RCC 7860 (cell line): Measurements from ENCODE around the gene PNLIPRP2.

Experiments used
- DNase-seq: peaks from one replicate; pipeline ENCODE4 v3.0.0-alpha.2; 2015; ENCODE audit warnings: low spot score
- FAIRE-seq: peaks from 2 replicates; lab custom pipeline; 2012; peaks lifted over from hg19 to GRCh38; lab: Jason Lieb, UNC

The PNLIPRP2 gene

DNA sequence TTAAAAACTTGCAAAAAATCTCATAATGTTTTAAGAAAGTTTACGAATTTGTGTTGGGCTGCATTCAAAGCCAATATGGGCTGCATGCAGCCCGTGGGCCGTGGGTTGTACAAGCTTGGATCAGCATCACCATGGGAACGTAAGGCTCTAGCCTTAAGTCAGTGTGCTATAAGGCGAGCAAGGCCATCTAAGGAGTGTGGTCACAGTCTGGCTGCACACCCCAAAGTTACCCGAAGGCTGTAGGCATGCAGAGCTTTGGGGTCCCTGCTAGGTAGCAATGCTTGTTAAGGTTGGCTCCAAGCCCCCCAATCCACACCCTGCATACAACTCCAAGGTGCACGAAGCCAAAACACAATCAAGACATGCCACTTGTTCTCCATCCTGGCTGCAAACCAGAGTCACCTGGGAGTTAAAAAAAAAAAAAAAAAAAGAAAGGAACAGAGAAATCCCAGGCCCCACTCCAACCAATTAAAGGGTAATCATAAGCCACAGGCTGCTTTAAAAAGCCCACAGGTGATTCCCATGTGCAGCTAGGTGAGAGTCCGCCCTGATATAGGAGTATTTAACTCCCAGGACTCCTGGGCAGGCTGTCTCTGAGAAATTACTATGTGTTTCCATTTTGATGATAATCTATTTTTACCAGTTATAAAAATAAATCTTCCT, 8.5 kb upstream of the PNLIPRP2 start:
- DNase-seq (no peak), FAIRE-seq (no peak)

DNA sequence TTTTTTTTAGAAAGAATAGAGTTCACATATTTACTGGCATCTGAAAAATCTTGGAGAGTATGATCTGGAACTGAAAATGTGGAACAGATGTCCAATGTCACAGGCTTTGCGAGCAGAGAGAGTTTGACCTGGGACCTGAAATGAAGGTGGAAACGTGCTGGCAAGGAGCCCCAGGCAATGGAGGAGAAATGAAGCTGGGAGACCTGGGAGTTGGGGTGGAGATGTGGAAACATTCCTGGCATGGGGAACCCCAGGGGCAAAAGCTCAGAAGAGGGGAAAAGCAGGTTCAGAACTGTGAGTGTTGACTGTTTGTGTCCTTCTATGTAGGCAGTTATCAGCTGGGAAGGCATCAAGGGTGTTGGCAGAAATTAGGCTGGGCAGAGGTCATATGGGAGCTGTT, 7.3 kb upstream of the PNLIPRP2 start:
- FAIRE-seq (no peak), DNase-seq (no peak)

DNA sequence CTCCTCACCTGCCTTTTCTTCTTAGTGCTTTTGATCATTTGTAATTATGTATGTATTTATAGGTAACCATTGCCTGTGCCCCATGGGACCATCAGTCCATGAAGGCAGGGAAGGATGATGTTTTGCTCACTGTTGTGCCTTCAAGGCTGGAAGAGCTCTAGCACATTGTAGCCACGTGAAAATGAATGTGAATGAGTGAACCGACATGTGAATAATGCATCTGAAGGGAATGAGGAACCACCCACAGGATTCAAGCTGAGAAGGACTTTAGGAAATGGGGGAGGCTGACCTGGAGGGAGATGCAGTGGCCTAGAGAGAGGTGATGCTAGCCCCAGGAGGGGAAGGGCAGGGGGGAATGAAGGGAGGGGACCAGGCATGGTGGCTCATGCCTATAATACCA, 6.0 kb upstream of the PNLIPRP2 start:
- no peak for DNase-seq
- FAIRE-seq, result no peak

DNA sequence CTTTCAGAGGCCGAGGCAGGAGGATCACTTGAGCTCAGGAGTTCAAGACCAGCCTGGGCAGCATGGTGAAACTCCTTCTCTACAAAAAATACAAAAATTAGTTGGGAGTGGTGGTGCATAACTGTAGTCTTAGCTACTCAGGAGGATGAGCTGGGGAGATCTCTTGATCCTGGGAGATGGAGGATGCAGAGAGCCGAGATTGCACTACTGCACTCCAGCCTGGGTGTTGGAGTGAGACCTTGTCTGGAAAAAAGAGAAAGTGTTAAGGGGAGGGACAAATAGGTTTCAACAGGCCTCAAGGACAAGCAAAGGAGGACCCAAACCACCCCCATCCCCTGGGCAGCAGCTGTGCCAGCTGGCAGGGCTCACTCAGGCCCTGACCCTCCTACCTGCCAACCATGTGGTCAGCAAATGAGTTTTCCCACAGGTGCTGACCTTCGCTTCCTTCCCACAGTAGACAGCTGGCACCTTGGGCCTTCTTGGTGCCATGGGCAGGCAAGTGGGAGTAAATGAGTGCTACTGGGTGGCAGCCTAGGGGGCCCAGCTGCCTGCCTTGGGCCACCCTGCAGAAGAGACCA, 5.5 kb upstream of the PNLIPRP2 start:
- FAIRE-seq (no peak), DNase-seq (no peak)

DNA sequence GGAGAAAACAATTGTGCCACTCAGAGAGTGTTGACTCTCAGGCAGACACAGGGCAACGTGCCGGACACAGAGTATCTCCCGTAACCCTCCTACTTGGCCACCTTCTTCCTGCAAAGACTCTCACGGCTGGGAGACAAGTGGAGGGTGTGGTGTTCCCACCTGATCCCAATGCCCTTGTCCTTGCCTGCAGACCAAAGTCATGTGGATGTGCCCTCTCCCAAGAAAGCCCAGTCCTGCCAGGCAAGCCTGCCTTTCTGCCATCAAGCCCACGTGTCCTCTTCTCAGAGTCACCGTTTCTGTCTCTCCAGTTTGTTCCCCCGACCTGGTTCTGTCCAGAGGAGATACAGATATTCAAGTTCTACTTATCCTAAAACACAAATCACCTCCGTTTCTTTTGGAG, 723 bp downstream of the PNLIPRP2 start:
- FAIRE-seq (no peak), DNase-seq (no peak)

DNA sequence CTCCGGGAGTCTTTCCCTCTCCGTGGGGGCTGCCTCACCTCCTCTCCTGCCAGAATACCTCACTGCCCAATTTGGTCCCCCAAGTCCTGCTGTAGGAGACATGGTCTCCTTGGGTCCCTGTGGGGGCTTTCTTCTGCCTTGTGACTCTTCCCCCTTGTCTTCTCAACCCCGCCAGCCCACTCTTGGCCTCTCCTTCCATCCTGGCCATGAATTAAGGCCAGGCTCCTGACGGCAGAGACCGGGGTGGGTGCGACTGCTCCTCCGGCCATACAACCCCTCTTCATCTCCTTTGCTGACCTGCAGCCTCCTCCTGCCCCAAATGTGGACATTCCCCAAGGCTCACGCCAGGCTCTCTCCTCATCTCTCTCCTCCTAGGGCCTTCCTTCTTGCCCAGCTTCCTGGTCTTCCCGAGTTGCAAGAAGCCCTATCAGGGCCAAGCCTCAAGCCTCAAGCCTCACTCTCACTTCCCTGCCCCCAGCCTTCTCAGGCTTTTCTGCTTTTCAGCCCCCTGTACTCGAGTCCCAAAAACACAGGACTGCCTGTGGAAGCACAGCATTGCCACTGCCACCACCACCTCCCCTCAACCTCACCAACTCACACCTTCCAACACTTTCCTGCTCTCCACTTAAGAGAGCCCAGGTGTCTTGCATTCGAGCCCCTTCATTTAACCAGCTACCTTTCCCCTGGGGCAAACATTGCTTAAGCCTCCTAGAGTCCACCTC, 1.3 kb downstream of the PNLIPRP2 start:
- no peak for FAIRE-seq
- no peak for DNase-seq

DNA sequence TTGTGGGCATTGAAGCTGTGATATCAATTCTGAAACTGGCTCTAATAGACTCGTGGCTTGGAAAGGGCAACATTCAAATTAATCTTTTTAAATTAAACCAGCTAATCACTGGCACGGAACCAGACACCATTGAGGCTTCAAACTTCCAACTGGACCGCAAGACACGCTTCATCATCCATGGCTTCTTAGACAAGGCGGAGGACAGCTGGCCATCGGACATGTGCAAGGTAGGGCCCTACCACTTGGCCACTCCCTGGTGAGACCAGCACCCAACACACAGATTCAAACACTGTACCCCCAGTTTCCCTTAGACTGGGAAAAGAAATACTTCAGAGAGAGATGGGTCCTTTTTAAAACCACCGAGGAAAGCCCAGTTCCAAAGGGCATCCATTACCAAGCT, 5.1 kb downstream of the PNLIPRP2 start:
- FAIRE-seq, result no peak
- no peak for DNase-seq

DNA sequence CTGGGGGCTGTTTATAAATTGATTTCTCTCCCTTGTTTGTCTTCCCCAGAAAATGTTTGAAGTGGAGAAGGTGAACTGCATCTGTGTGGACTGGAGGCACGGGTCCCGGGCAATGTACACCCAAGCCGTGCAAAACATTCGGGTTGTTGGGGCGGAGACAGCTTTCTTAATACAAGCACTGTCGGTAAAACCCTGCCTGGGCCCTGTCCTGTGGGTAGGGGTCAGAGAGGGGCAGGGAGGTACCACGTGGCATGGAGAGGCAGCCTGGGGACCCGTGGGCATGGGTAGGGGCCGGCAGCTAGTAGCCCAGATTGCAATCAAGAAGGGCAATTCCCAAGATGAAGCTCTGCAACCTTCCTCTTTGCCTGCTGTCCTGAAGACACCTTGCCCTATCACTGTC, 6.1 kb downstream of the PNLIPRP2 start:
- FAIRE-seq (no peak), DNase-seq (no peak)

DNA sequence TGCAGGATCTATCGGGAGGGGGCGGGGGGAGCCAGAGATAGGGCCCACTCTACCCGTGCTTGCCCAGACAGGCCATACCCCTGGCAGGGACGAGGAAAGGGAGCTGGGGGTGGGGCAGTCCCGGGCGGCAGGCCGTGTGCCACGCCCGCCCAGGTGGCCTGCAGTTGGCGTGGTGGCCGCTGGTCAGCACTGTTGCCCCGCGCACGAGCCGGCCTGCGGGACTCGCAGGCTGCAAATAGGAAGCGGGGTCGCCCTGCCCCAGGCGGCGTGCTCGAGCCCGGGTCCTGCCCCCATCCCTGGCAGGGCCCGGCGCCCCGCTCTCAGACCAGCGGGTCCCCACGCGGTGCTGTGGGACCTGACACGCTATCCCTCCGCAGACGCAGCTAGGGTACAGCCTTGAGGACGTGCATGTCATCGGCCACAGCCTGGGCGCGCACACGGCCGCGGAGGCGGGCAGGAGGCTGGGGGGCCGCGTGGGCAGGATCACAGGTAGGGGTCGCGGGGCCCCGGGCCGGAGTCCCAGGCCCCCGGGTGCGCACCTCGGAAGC, 6.7 kb downstream of the PNLIPRP2 start:
- DNase-seq, result peak; percentile 34
- FAIRE-seq, result no peak

DNA sequence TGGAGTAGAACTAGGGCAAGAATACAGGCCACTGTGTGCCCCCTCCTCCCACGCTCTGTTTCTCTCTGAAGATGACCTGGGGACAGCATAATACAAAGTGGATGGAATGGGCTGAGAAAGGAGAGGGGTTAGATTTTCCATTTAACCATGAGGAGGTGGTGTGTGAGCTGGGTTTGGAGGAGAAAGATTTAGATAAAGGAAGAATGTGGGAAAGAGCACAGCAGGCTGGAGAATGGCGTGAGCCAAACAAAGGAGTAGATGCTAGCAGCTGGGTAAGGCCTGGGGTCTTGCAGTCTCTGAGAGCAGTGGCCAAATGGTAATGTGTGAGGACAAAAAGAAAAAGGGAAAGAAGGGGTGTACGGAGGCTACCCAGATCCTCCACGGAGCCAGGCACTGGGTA, 8.6 kb downstream of the PNLIPRP2 start:
- FAIRE-seq (no peak), DNase-seq (no peak)

DNA sequence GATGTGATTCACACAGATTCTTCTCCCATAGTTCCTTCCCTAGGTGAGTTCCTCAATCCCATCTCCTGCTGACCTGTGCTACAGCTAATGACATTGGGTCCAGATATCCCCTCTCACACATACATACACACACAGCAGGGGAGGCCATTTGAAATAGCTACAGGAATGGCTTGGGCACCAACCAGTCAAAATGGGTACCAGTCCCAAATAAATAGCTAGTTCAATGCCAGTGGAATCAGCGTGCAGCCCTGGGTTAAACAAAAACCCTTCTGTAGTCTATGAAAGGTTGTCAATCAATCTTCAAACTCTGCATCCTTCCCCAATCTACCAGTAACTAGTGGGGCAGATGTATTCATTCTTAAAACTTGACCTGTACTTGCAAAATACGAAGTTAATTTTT, 9.3 kb downstream of the PNLIPRP2 start:
- DNase-seq (no peak), FAIRE-seq (no peak)

DNA sequence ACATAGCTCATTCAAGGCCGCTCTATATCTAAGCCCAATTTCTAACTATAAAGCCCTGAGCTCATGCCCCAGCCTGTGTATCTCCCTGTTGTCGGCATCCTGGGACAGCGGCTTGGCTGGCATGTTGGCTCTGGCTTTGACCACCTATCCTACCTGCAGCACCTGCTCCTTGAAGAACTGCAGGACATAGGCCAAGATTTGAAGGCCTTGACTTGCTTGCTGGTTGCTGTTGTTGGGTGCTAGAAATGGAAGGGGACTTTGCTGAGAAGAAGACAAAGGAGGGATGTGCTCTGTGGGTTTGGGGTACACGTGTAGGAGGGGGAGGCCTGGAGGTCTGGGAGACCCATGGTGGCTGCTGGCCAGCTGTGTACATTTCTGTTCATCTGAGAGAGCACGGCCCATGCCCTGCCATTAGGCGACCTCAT, 11.1 kb downstream of the PNLIPRP2 start:
- FAIRE-seq (no peak), DNase-seq (no peak)

DNA sequence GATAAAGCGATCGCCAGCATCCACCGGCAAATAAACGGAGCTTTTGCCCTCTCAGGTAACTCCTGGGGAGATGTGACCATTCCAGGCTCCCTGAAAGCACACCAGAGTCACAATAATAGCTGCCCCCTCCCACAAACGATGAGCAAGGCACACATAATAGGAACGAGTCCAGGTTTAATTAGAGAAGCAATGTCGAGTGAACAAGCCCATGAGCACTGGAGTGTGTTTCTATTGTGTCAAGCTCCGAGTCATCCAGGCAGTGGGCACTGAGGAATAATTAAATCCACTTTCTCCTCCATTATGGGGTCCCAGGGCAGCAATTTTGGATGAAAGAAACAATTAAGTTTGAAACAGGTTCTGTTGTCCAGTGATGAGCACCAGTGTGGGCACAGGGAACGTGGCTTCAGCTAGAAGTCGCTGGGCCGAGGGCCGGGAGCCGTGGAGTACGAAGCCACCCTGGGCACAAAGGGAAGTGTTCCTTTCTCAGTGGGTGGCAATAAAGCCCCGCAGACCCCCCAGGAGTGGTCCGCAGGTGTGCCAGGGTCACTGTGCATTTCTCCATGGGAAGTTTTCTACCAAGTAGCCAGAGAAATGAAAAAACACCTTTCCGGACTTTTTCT, 12.0 kb downstream of the PNLIPRP2 start:
- FAIRE-seq, result no peak
- DNase-seq, result no peak

DNA sequence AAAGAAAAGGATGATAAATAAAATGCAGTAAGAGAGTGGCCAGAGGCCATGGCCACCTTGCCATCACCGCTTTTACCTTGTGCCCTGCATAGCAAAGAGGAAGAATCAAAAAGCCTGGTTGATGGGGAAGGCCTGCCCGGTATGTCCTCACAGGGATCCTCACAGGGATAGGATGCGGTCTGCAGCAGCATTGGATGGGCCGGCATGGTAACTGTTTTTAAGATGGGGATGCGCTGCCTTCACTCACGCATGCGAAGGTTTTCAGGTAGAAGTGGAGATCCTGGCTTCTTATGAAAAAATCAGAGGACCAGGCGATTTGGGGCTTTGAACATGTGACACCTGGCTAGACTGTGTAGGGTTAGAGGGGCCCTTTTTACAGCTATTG, 12.5 kb downstream of the PNLIPRP2 start:
- no peak for DNase-seq
- FAIRE-seq, result no peak

DNA sequence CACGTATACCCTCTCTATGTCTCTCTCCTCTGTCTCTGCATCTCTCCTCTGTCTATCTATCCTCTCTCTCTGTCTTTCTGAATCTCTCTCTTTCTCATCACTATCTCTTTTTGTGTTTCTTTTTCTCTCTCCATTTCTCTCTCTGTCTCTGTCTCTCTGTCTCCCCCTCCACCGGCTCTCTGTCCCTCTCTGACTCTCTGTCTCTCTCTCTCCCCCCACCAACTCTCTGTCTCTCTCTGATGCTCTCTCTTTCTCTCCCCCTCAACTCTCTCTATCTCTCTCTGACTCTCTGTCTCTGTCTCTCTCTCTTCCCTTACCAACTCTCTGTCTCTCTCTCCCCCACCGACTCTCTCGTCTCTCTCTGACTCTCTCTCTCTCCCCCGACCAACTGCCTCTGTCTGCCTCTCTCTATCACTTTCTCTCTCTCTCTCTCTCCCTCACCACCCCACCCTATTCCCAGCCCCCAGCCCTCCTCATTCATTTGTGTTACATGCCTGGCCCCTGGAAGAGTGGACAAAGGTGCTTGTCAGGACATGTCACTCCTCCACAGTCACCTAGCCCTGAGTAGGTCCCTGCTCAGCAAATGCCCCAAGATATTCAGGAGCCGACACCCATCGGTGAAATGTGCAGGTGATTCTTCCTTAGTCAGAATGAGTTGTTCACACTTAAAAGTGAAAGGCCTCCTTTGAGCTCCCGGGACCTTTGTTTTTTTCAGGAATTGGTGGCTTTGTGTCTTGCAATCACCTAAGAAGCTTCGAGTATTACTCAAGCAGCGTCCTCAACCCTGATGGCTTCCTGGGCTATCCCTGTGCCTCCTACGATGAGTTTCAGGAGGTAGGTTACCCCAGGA, 13.6 kb downstream of the PNLIPRP2 start:
- FAIRE-seq, result no peak
- no peak for DNase-seq

DNA sequence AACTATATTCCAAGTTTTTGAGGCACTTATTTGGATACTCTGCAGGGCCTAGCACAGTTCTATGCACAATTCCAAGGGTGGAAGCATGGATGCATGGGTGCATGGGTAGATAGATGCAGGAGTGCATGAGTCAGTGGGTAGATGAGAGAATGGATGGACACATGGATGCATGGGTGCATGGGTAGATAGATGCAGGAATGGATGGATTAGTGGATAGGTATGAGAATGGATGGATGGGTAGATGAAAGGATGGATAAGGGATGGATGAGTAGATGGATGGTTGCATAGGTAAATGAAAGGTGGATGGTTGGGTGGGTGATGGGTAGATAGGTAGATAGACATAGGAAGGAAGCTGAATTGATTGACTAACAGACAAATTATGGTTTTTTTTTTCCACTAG, 15.6 kb downstream of the PNLIPRP2 start:
- no peak for FAIRE-seq

DNA sequence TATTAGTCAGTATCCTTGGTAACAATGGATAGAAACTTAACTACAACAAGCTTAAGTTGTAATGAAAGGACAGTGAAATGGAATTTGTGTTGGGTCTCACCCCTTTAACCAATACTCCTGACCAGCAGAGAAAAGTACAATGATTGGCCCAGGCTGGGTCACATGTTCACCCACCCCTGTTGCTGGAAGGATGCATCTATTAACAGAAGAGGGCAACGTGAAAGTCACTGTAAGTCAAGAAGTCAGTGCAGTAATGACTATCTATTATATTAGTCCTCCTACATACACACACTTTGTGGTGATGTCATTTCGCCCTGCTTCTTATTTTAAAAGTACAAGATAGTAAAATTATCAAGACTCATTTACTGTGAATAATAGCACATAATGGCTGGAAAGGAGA, 16.2 kb downstream of the PNLIPRP2 start:
- no peak for DNase-seq
- no peak for FAIRE-seq

More for the DNA sequence above, 15.6 kb downstream of the PNLIPRP2 start:
- DNase-seq, result no peak

DNA sequence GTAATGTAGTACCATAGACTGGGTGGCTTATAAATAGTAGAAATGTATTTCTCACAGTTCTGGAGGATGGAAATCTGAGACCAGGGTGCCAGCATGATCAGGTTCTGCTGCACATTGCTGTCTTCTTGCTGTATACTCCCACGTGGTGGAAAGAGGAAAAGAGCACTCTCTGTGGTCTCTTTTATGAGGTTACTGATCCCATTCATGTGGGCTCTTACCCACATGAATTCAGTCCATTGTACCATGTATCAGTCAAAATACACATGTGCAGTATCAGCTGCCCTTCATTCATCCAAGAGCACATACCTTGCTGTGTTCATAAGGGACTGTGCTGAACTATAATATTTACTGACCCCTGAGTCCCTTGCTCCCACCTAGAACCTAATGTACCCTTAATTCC, 17.1 kb downstream of the PNLIPRP2 start:
- no peak for FAIRE-seq

DNA sequence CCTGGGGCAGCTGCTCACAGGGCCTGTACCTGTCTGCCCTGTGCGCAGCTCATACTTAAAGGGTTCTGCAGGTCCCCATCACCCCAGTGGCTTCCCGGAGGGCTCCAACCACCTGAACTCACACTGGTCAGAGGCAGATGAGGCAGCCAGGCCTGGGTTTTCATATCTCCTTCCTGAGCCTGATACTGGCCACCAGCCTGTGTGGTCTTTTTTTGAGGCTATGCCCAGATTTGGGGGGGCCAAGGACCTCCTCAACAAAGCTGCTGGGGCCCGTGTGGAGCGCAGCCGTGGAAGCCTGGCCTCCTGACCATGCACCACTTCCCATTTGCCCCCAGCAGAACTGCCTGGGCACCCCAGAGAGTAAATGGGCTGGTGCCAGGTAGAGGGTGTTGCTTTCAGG, 25.7 kb downstream of the PNLIPRP2 start:
- FAIRE-seq (no peak), DNase-seq (no peak)

More for the DNA sequence above, 17.1 kb downstream of the PNLIPRP2 start:
- no peak for DNase-seq

DNA sequence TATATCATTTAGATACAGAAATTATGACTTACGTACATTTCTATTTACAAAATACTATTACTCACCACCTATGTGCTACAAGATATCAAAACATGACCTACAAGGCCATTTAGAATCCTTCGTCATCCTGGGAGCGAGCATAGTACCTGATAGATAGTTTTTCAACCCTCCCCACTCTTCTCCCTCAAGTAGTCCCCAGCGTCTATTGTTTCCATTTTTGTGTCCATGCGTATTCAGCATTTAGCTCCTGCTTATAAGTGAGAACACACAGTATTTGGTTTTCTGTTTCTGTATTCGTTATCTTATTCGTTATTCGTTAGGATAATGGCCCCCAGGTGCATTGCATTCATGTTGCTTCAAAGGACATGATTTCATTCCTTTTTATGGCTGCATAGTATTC, 28.1 kb downstream of the PNLIPRP2 start:
- DNase-seq (no peak), FAIRE-seq (no peak)

DNA sequence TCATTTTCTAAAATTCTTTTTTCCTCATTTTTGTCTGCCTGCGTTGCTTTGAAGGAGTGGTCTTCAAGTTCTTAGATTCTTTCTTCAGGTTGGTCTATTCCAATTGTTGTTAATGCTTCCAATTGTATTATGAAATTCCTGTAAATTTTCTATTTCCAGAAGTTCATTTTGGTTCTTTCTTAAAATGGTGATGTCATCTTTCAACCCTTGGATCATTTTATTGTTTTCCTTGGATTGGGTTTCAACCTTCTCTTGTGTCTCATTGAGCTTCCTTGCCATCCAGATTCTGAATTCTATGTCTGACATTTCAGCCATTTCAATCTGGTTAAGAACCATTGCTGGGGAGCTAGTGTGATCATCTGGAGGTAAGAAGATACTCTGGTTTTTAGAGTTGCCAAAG, 33.1 kb downstream of the PNLIPRP2 start:
- DNase-seq, result no peak
- FAIRE-seq, result no peak
